ENCODE results near the gene CD44.

GRCh38 chr11:35245786-35246185 is 106.8 kb downstream of the CD44 start:
- TF ChIP-seq CTCF (IDR thresholded peaks at IDR 0.05; ENCODE audit: low read length) (no peak), EZH2 (IDR thresholded peaks at IDR 0.05; ENCODE audit: borderline replicate concordance, low read length) (no peak)
